SK-N-DZ (cell line): ENCODE results near the gene RMRP.
"Not testable (repeated sequence)": the region's sequence is repeated elsewhere in the genome, so short reads cannot be mapped to it uniquely, and the experiment has no call there.

Source experiments
- DNase-seq: peaks from one replicate; pipeline ENCODE4 v3.0.0-alpha.2; 2015; ENCODE audit warnings: low spot score

RMRP gene

GRCh38 chr9:35645736-35646135 lies 12.1 kb downstream of the RMRP start:
- not testable (repeated sequence) for DNase-seq

GRCh38 chr9:35643046-35643445 lies 14.8 kb downstream of the RMRP start:
- no peak for DNase-seq

- DNase-seq = not testable (repeated sequence)
Measured at GRCh38 chr9:35641478-35641877, 16.3 kb downstream of the RMRP start.

- DNase-seq = not testable (repeated sequence)
Measured at GRCh38 chr9:35640431-35640830, 17.4 kb downstream of the RMRP start.

GRCh38 chr9:35639631-35640030 lies 18.2 kb downstream of the RMRP start:
- DNase-seq = no peak

GRCh38 chr9:35639225-35639624 lies 18.6 kb downstream of the RMRP start:
- not testable (repeated sequence) for DNase-seq

GRCh38 chr9:35638751-35639150 lies 19.1 kb downstream of the RMRP start:
- DNase-seq = not testable (repeated sequence)

- DNase-seq = not testable (repeated sequence)
Measured at GRCh38 chr9:35637427-35637955, 20.3 kb downstream of the RMRP start.

- not testable (repeated sequence) for DNase-seq
Measured at GRCh38 chr9:35636877-35637246, 21.0 kb downstream of the RMRP start.

- DNase-seq = no peak
Measured at GRCh38 chr9:35636135-35636876, 21.5 kb downstream of the RMRP start.

GRCh38 chr9:35635730-35636129 lies 22.1 kb downstream of the RMRP start:
- no peak for DNase-seq

- no peak for DNase-seq
Measured at GRCh38 chr9:35629597-35629996, 28.2 kb downstream of the RMRP start.

GRCh38 chr9:35628389-35628991 lies 29.3 kb downstream of the RMRP start:
- DNase-seq = no peak

GRCh38 chr9:35627575-35627974 lies 30.2 kb downstream of the RMRP start:
- no peak for DNase-seq

- DNase-seq = no peak
Measured at GRCh38 chr9:35619800-35620158, 38.0 kb downstream of the RMRP start.

- no peak for DNase-seq
Measured at GRCh38 chr9:35618854-35619799, 38.7 kb downstream of the RMRP start.

GRCh38 chr9:35618325-35618727 lies 39.5 kb downstream of the RMRP start, which contains the start of gene CD72:
CD72 (minus strand) TSS chr9:35618413; CDS start chr9:35618303, 110 bp downstream.
- no peak for DNase-seq

- DNase-seq = no peak
Measured at GRCh38 chr9:35617548-35617947, 40.3 kb downstream of the RMRP start.

- peak; percentile 54 for DNase-seq
Measured at GRCh38 chr9:35616681-35617459, 40.9 kb downstream of the RMRP start.

- DNase-seq = no peak
Measured at GRCh38 chr9:35615981-35616680, 41.7 kb downstream of the RMRP start.
